HepG2 (cell line): ENCODE measurements around the gene FGD4. TPM values are rescaled to one million over a fixed set of nuclear protein-coding genes. Genes with fewer than 3 reads are reported as not detected.
A peak's percentile ranks its signal among the peaks of the same experiment; 100 is the strongest.

Experiments used
- BRCA1 ChIP-seq: sonication (generic); formaldehyde crosslinking; IDR thresholded peaks from 2 replicates; pipeline ENCODE4 v1.4.0; 2020; ENCODE audit warnings: missing genetic modification reagents
- FLYWCH1 ChIP-seq: sonication (generic); formaldehyde crosslinking; IDR thresholded peaks from 2 replicates; pipeline ENCODE4 v1.8.1; 2023; ENCODE audit warnings: mild to moderate bottlenecking, missing genetic modification reagents
- KDM5B ChIP-seq: sonication (generic); formaldehyde crosslinking; IDR thresholded peaks from 2 replicates; pipeline ENCODE4 v1.4.0; 2020; ENCODE audit warnings: missing genetic modification reagents, mild to moderate bottlenecking, borderline replicate concordance
- KLF16 ChIP-seq, 2 experiments: sonication (generic) in 1 of 2; formaldehyde crosslinking in 1 of 2; IDR thresholded peaks; 2 replicates each; pipeline versions ENCODE4 v1.6.1 to v1.8.0; 2016 to 2023; ENCODE audit warnings: missing genetic modification reagents in 2 of 2, missing compliant biosample characterization in 1 of 2
- MYC ChIP-seq: sonication (generic); formaldehyde crosslinking; IDR thresholded peaks from 2 replicates; pipeline ENCODE4 v1.9.0; 2021; ENCODE audit warnings: missing genetic modification reagents, borderline replicate concordance
- NFE2L1 ChIP-seq: sonication (generic); formaldehyde crosslinking; IDR thresholded peaks from 2 replicates; pipeline ENCODE4 v1.4.0; 2020; ENCODE audit warnings: missing genetic modification reagents, mild to moderate bottlenecking, borderline replicate concordance
- PCBP1 ChIP-seq: fragments of 200-400 bp; formaldehyde crosslinking; IDR thresholded peaks from 2 replicates; pipeline ENCODE4 v1.6.1; 2017; ENCODE audit warnings: mild to moderate bottlenecking, low read depth, low read length, borderline replicate concordance
- RFX5 ChIP-seq: IDR thresholded peaks from 2 replicates; pipeline ENCODE4 v1.6.1; 2011; ENCODE audit warnings: low read depth, low read length, improper control_type of control experiment
- RFXANK ChIP-seq: IDR thresholded peaks from 2 replicates; pipeline ENCODE4 v1.6.1; 2016
- SIX1 ChIP-seq: sonication (generic); formaldehyde crosslinking; IDR thresholded peaks from 2 replicates; pipeline ENCODE4 v1.4.0; 2020; ENCODE audit warnings: missing genetic modification reagents, borderline replicate concordance
- STAT5B ChIP-seq: sonication (generic); formaldehyde crosslinking; IDR thresholded peaks from 2 replicates; pipeline ENCODE4 v1.4.0; 2020; ENCODE audit warnings: missing genetic modification reagents
- TCF7 ChIP-seq: sonication (generic); IDR thresholded peaks from 2 replicates; pipeline ENCODE4 v1.6.1; 2016; ENCODE audit warnings: antibody characterized with exemption, low read depth
- ZNF143 ChIP-seq: sonication (generic); formaldehyde crosslinking; IDR thresholded peaks from 2 replicates; pipeline ENCODE4 v1.4.0; 2020; ENCODE audit warnings: missing genetic modification reagents
- ZNF24 ChIP-seq: fragments of 450-650 bp; IDR thresholded peaks from 2 replicates; pipeline ENCODE4 v1.6.1; 2017; ENCODE audit warnings: antibody characterized with exemption, mild to moderate bottlenecking
- ZNF619 ChIP-seq: sonication (generic); formaldehyde crosslinking; IDR thresholded peaks from 2 replicates; pipeline ENCODE4 v1.4.0; 2020; ENCODE audit warnings: mild to moderate bottlenecking, missing genetic modification reagents
- ZNF766 ChIP-seq: sonication (generic); formaldehyde crosslinking; IDR thresholded peaks from 2 replicates; pipeline ENCODE4 v1.5.0; 2020; ENCODE audit warnings: missing genetic modification reagents, borderline replicate concordance
- polyA plus RNA-seq, 8 experiments: library from polyadenylated mRNA; depleted of rRNA in 3 of 8; stranded (reverse) in 7 of 8; unstranded in 1 of 8; fragments of >200 nt; fragmentation: Illumina TruSeq in 4 of 8; extraction: Trizol in 4 of 8; gene quantifications; 2 replicates each; pipeline versions ENCODE4 v1.2.1 to v1.2.3, GENCODE V29; 2011 to 2016; ENCODE audit warnings: low read depth in 4 of 8, missing spikeins in 1 of 8, mixed read lengths in 1 of 8; ENCODE audit not compliant: insufficient read depth in 1 of 8
- total RNA-seq, 5 experiments: library from RNA; depleted of rRNA; stranded (reverse); fragments of >200 nt; fragmentation: Illumina TruSeq; extraction: Trizol; gene quantifications; 2 replicates each; pipeline ENCODE4 v1.2.3, GENCODE V29; 2016; ENCODE audit warnings: low read depth in 1 of 5
- TF ChIP-seq, protein P1 (sequence below): sonication (generic); formaldehyde crosslinking; IDR thresholded peaks from 2 replicates; pipeline ENCODE4 v1.4.0; 2020; ENCODE audit warnings: missing genetic modification reagents
- TF ChIP-seq, protein P2 (sequence below): IDR thresholded peaks from 2 replicates; pipeline ENCODE4 v1.6.1; 2016; ENCODE audit warnings: low read depth, missing genetic modification reagents, missing compliant biosample characterization
- TF ChIP-seq, protein P3 (sequence below): sonication (generic); formaldehyde crosslinking; IDR thresholded peaks from 2 replicates; pipeline ENCODE4 v1.4.0; 2020; ENCODE audit warnings: mild to moderate bottlenecking, missing genetic modification reagents
- TF ChIP-seq, protein P4 (sequence below), 2 experiments: sonication (generic) in 1 of 2; formaldehyde crosslinking in 1 of 2; IDR thresholded peaks; 2 replicates each; pipeline versions ENCODE4 v1.4.0 to v1.6.1; 2016 to 2020; ENCODE audit warnings: borderline replicate concordance in 1 of 2, low read depth in 1 of 2, mild to moderate bottlenecking in 1 of 2, missing genetic modification reagents in 1 of 2

The FGD4 gene
- total and polyA plus RNA-seq, 2 of the 13 experiments (the other 11 are each of a cell fraction or from before 2014, with no cell fraction given), result 4.6 to 6.6 TPM

DNA sequence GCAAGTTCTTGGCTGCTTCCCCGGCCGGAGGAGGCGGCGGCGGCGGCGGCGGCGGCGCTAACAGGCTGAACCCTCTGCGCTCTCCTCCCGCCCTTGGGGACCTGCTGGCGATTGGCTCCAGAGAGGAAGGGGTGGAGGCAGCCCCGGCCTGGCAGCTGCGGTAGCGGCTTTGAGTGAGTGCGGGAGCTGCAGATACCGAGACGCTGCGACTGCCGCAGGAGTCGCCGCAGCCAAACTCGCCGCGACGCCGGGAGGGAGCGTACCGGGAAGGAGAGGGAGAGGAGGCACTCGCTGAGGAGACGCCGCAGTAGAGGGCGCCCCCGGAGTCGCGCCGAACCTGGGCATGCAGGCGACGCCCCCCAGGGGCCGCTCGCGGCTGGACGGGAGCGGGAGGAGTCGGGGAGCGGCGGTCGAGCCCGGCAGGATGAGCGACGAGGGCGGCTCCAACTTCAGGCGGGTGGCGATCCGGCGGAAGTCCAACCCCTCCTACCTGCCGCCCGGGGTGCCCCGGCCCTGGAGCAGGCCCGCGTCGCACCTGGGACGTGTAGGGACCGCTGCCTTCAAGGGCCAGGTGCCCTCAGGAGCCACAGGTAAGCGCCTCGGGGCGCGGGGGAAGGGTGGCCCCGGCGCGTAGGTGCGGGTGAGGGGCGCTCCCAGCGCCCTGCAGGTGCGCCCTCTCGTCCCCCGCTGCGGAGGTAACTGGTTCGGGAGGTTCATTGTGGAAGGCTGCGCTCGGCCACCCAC, at the start of gene FGD4 (continued):
- no peak for TF ChIP-seq ZNF24
- TF ChIP-seq ZNF619 (CRISPR knock-in tag), result no peak
- TF ChIP-seq, protein P1, sequence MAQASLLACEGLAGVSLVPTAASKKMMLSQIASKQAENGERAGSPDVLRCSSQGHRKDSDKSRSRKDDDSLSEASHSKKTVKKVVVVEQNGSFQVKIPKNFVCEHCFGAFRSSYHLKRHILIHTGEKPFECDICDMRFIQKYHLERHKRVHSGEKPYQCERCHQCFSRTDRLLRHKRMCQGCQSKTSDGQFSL (CRISPR knock-in tag), result 0 out of 2 replicates have a peak, but pooled peaks have one; percentile 21
- TF ChIP-seq BRCA1 (CRISPR knock-in tag), result 0 out of 2 replicates have a peak, but pooled peaks have one; percentile 73
- no peak for TF ChIP-seq ZNF766
- peak in 1 of 2 experiments; percentile 62; a peak in 1 of 4 replicates for TF ChIP-seq KLF16 (CRISPR knock-in tag; IDR thresholded peaks at IDR 0.05)
- TF ChIP-seq FLYWCH1, result no peak
- no peak for TF ChIP-seq MYC
- no peak for TF ChIP-seq SIX1 (CRISPR knock-in tag)
- TF ChIP-seq, protein P2, sequence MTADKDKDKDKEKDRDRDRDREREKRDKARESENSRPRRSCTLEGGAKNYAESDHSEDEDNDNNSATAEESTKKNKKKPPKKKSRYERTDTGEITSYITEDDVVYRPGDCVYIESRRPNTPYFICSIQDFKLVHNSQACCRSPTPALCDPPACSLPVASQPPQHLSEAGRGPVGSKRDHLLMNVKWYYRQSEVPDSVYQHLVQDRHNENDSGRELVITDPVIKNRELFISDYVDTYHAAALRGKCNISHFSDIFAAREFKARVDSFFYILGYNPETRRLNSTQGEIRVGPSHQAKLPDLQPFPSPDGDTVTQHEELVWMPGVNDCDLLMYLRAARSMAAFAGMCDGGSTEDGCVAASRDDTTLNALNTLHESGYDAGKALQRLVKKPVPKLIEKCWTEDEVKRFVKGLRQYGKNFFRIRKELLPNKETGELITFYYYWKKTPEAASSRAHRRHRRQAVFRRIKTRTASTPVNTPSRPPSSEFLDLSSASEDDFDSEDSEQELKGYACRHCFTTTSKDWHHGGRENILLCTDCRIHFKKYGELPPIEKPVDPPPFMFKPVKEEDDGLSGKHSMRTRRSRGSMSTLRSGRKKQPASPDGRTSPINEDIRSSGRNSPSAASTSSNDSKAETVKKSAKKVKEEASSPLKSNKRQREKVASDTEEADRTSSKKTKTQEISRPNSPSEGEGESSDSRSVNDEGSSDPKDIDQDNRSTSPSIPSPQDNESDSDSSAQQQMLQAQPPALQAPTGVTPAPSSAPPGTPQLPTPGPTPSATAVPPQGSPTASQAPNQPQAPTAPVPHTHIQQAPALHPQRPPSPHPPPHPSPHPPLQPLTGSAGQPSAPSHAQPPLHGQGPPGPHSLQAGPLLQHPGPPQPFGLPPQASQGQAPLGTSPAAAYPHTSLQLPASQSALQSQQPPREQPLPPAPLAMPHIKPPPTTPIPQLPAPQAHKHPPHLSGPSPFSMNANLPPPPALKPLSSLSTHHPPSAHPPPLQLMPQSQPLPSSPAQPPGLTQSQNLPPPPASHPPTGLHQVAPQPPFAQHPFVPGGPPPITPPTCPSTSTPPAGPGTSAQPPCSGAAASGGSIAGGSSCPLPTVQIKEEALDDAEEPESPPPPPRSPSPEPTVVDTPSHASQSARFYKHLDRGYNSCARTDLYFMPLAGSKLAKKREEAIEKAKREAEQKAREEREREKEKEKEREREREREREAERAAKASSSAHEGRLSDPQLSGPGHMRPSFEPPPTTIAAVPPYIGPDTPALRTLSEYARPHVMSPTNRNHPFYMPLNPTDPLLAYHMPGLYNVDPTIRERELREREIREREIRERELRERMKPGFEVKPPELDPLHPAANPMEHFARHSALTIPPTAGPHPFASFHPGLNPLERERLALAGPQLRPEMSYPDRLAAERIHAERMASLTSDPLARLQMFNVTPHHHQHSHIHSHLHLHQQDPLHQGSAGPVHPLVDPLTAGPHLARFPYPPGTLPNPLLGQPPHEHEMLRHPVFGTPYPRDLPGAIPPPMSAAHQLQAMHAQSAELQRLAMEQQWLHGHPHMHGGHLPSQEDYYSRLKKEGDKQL (CRISPR knock-in tag), result no peak
- no peak for TF ChIP-seq STAT5B (CRISPR knock-in tag)
- TF ChIP-seq, protein P3, sequence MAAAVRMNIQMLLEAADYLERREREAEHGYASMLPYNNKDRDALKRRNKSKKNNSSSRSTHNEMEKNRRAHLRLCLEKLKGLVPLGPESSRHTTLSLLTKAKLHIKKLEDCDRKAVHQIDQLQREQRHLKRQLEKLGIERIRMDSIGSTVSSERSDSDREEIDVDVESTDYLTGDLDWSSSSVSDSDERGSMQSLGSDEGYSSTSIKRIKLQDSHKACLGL (CRISPR knock-in tag), result peak; percentile 76
- TF ChIP-seq ZNF143 (CRISPR knock-in tag), result no peak
- TF ChIP-seq NFE2L1 (CRISPR knock-in tag), result no peak
- TF ChIP-seq RFX5, result no peak
- no peak for TF ChIP-seq RFXANK (CRISPR knock-in tag)
- peak; percentile 84 for TF ChIP-seq KDM5B (CRISPR knock-in tag)
- TF ChIP-seq, protein P4, sequence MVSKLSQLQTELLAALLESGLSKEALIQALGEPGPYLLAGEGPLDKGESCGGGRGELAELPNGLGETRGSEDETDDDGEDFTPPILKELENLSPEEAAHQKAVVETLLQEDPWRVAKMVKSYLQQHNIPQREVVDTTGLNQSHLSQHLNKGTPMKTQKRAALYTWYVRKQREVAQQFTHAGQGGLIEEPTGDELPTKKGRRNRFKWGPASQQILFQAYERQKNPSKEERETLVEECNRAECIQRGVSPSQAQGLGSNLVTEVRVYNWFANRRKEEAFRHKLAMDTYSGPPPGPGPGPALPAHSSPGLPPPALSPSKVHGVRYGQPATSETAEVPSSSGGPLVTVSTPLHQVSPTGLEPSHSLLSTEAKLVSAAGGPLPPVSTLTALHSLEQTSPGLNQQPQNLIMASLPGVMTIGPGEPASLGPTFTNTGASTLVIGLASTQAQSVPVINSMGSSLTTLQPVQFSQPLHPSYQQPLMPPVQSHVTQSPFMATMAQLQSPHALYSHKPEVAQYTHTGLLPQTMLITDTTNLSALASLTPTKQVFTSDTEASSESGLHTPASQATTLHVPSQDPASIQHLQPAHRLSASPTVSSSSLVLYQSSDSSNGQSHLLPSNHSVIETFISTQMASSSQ (IDR thresholded peaks at IDR 0.05; ENCODE audit: low read depth), result no peak
- TF ChIP-seq, protein P4 (CRISPR knock-in tag; IDR thresholded peaks at IDR 0.05; ENCODE audit: borderline replicate concordance), result no peak
- no peak for TF ChIP-seq PCBP1
- TF ChIP-seq TCF7, result no peak
